H1 (cell line): ENCODE results near the gene IRF9. TPM values are rescaled to one million over a fixed set of nuclear protein-coding genes. Genes with fewer than 3 reads are reported as not detected.

Source experiments
- CBX8 ChIP-seq: fragments of 300-800, 300-1000 bp; sonication (generic); IDR thresholded peaks from 2 replicates; pipeline ENCODE4 v1.7.1; 2016; ENCODE audit warnings: low read depth, low read length, borderline replicate concordance
- EP300 ChIP-seq, 2 experiments: IDR thresholded peaks; 1 replicate in 1 of 2; 2 replicates in 1 of 2; pipeline ENCODE4 v1.6.1; 2011 to 2012; ENCODE audit warnings: low read depth in 2 of 2, low read length in 2 of 2, mild to moderate bottlenecking in 2 of 2, borderline replicate concordance in 1 of 2, inconsistent platforms in 1 of 2, moderate library complexity in 1 of 2
- GABPA ChIP-seq: IDR thresholded peaks from 2 replicates; pipeline ENCODE4 v1.6.1; 2011; ENCODE audit warnings: mild to moderate bottlenecking, low read length, moderate library complexity, borderline replicate concordance; ENCODE audit not compliant: insufficient read depth
- KDM5A ChIP-seq: fragments of 200-600 bp; IDR thresholded peaks from 2 replicates; pipeline ENCODE4 v1.7.1; 2012; ENCODE audit warnings: mild to moderate bottlenecking, low read length, inconsistent platforms, mixed read lengths
- NRF1 ChIP-seq: IDR thresholded peaks from 2 replicates; pipeline ENCODE4 v1.6.1; 2011; ENCODE audit warnings: mild to moderate bottlenecking, low read depth, low read length, improper control_type of control experiment
- TAF7 ChIP-seq: optimal IDR thresholded peaks from 2 replicates; pipeline ENCODE3; 2011; ENCODE audit warnings: low read depth, mild to moderate bottlenecking, inconsistent platforms, low read length, moderate library complexity, borderline replicate concordance
- polyA plus RNA-seq, 7 experiments: library from polyadenylated mRNA; depleted of rRNA in 3 of 7; stranded (reverse) in 5 of 7; unstranded in 2 of 7; fragments of >200 nt in 5 of 7; fragments of 200-250 nt in 2 of 7; gene quantifications; 1 replicate in 5 of 7; 2 replicates in 1 of 7; 4 replicates in 1 of 7; pipeline versions ENCODE4 v1.2.1 to v1.2.3, GENCODE V29; 2011 to 2013; ENCODE audit warnings: missing spikeins in 2 of 7, mixed read lengths in 2 of 7
- total RNA-seq: library from RNA; stranded (reverse); fragmentation: NEBNext Ultra II Directional; extraction: Animal tissue kit (Norgen Biotek cat#: 25700); gene quantifications from 2 replicates; pipeline ENCODE4 v1.2.1, GENCODE V29; 2021

IRF9 gene
- total and polyA plus RNA-seq, 2 of the 8 experiments (the other 6 are each of a cell fraction or from before 2014, with no cell fraction given), result 11.4 to 13.2 TPM

GRCh38 chr14:24188251-24189058 is 27.4 kb downstream of the IRF9 start, which contains the start of gene IPO4 (continued):
- TF ChIP-seq EP300 (IDR thresholded peaks at IDR 0.05; ENCODE audit: borderline replicate concordance in 1 of 2, low read depth in 2 of 2, low read length in 2 of 2) (peak in 1 of 2 experiments; percentile 93; a peak in 1 of 3 replicates), KDM5A (peak; percentile 75), NRF1 (no peak), CBX8 (no peak), TAF7 (peak; percentile 82), GABPA (peak; percentile 100)
